ENCODE measurements around the gene EPS15.
"Not testable (repeated sequence)": the region's sequence is repeated elsewhere in the genome, so short reads cannot be mapped to it uniquely, and the experiment has no call there.

The EPS15 gene

GRCh38 chr1:51463561-51463960, 55.5 kb downstream of the EPS15 start:
- no peak for DNase-seq

GRCh38 chr1:51462289-51462688, 56.8 kb downstream of the EPS15 start:
- not testable (repeated sequence) for DNase-seq

- DNase-seq = no peak
Observed at GRCh38 chr1:51454554-51454953, 64.5 kb downstream of the EPS15 start.

GRCh38 chr1:51453010-51453409, 66.1 kb downstream of the EPS15 start:
- no peak for DNase-seq

GRCh38 chr1:51448844-51449454, 70.1 kb downstream of the EPS15 start:
- DNase-seq = not testable (repeated sequence)

- no peak for DNase-seq
Observed at GRCh38 chr1:51445351-51446090, 73.5 kb downstream of the EPS15 start.

- no peak for DNase-seq
Observed at GRCh38 chr1:51444534-51445192, 74.4 kb downstream of the EPS15 start.

GRCh38 chr1:51444096-51444495, 75.0 kb downstream of the EPS15 start:
- no peak for DNase-seq

GRCh38 chr1:51443555-51443954, 75.5 kb downstream of the EPS15 start:
- no peak for DNase-seq

GRCh38 chr1:51442616-51443015, 76.5 kb downstream of the EPS15 start:
- no peak for DNase-seq

GRCh38 chr1:51442198-51442597, 76.9 kb downstream of the EPS15 start:
- no peak for DNase-seq

- no peak for DNase-seq
Observed at GRCh38 chr1:51439895-51440294, 79.2 kb downstream of the EPS15 start.

- no peak for DNase-seq
Observed at GRCh38 chr1:51439053-51439452, 80.0 kb downstream of the EPS15 start.

- not testable (repeated sequence) for DNase-seq
Observed at GRCh38 chr1:51437391-51437790, 81.7 kb downstream of the EPS15 start.

- no peak for DNase-seq
Observed at GRCh38 chr1:51435878-51436277, 83.2 kb downstream of the EPS15 start.

- no peak for DNase-seq
Observed at GRCh38 chr1:51433972-51434510, 85.0 kb downstream of the EPS15 start.

GRCh38 chr1:51433269-51433971, 85.6 kb downstream of the EPS15 start:
- no peak for DNase-seq

GRCh38 chr1:51432146-51432545, 86.9 kb downstream of the EPS15 start:
- no peak for DNase-seq

GRCh38 chr1:51427438-51427837, 91.6 kb downstream of the EPS15 start:
- no peak for DNase-seq

GRCh38 chr1:51425955-51426354, 93.1 kb downstream of the EPS15 start:
- no peak for DNase-seq

- DNase-seq = no peak
Observed at GRCh38 chr1:51425273-51425672, 93.8 kb downstream of the EPS15 start.

GRCh38 chr1:51423073-51423821, 95.8 kb downstream of the EPS15 start:
- DNase-seq = no peak
